Stimulated activated CD4-positive, alpha-beta T cell treated with anti-CD3 and anti-CD28 coated beads, TNF-alpha, amount 100 ng/mL, for 24 hours (primary cell): ENCODE data around the gene PRAME.
A peak's percentile ranks its signal among the peaks of the same experiment; 100 is the strongest.
"Not testable (repeated sequence)": the region's sequence is repeated elsewhere in the genome, so short reads cannot be mapped to it uniquely, and the experiment has no call there.

Experiments
- DNase-seq, 3 experiments: peaks; one replicate each; pipeline ENCODE4 v3.0.0-alpha.2; 2020; ENCODE audit warnings: low read depth in 3 of 3

PRAME gene

DNA sequence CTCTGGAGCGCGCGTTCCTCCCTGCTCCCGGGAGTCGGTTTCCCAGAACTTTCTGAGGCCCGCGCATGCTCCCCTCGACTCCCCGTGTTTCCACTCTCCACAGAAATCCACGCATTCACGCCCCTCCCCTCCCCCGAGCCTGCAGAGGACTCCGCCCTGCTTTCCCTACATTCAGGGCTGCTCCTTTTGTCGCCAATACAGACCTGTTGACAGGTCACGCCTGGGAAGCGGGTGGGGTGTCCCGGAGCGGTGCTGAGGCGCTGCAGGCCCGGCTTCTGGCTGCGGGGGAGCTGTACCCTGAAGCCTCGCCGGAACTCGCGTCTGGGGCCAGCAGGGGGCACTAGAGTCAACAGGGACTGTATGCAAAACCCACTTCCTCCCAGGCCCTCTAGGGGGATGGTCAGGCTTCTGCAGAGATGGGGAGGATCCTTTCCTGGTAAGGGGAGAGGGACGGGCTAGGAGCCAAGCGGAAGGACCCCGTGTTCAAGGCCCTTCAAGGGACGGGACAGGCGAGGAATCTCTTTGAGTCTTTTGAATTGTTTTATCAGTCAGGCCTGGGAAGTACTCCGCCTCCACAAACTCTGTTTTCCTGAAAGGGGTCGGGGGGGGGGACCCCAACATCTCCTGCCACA, at the start of gene PRAME:
TSS of gene PRAME (minus strand) at position 294 of the 632 bp plus-strand sequence. CDS start 2,433 bp downstream, outside the sequence.
- DNase-seq = peak; percentile 48 to 85 (median 56)

GRCh38 chr22:22608022-22608421, 49.0 kb upstream of the PRAME start:
- not testable (repeated sequence) for DNase-seq

GRCh38 chr22:22605074-22605404, 46.0 kb upstream of the PRAME start:
- no peak for DNase-seq

DNA sequence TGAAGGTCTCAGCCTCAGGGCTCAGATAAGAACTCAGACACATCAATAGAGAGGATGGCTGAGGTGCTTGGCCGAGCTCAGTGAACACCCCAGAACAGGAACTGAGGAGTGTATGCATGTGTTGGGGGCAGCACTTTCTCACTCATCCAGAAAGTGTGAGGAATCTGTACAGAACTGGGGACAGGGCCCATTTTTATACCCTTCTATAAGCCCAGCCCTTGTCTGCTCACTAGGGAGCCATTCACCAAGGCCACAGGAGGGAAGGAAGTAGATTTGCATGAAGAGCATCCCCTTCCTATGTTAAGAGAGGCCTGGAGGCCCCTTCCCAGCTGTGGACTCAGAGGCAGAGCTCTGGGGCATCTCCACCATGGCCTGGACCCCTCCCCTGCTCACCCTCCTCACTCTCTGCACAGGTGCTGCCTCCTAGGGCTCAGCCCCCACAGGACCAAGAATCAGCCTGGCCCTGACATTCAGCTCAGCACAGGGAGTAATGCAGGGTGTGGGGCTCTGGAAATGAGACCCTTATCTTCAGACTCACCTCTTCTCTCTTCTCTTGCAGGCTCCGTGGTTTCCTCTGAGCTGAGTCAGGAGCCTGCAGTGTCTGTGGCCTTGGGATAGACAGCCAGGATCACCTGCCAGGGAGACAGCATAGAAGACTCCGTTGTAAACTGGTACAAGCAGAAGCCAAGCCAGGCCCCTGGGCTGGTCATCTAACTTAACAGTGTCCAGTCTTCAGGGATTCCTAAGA, 45.4 kb upstream of the PRAME start:
- no peak for DNase-seq

DNA sequence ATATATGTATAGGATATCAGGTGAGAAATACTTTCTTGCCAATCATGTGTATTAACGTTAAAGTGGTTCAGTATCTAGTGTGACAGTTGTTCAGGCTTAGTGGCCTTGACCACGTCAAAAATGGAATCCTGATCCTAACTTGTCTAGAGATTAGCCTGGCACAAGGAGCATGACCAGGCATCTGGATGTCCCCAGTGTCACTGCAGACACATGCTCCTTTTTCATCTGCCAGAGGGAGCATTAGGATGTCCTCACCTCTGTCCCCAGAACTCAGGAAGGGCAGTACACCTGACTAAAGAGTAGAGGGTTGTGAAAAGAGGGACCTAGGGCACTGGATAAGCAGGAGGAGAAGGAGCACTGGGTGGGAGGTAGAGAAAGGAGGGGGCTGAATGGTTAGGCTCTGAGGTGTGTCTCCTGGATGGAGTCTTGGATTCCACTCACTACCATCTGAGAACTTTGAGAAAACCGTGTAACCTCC, 44.4 kb upstream of the PRAME start:
- DNase-seq = no peak

- DNase-seq = no peak
Observed at GRCh38 chr22:22600531-22601261, 41.6 kb upstream of the PRAME start.

GRCh38 chr22:22599248-22599647, 40.2 kb upstream of the PRAME start:
- no peak for DNase-seq

DNA sequence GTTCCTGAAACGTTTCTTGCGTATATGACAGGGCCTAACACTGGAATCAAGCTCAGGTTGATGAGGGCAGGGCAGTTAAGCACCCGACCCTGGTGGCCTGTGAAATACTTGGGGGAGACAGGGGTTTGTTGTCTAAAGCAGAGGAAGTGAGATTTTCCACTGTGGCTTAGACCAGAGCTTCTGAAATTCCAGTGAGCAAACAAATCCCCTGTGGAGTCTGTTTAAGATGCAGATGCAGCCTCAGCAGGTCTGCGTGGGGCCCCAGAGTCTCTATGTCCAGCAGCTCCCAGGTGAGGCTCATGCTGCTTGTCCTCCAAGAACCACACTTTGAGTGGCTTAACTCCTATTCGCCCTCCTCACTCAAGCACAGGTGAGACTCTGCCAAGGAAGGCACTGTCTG, 39.1 kb upstream of the PRAME start:
- DNase-seq = no peak

DNA sequence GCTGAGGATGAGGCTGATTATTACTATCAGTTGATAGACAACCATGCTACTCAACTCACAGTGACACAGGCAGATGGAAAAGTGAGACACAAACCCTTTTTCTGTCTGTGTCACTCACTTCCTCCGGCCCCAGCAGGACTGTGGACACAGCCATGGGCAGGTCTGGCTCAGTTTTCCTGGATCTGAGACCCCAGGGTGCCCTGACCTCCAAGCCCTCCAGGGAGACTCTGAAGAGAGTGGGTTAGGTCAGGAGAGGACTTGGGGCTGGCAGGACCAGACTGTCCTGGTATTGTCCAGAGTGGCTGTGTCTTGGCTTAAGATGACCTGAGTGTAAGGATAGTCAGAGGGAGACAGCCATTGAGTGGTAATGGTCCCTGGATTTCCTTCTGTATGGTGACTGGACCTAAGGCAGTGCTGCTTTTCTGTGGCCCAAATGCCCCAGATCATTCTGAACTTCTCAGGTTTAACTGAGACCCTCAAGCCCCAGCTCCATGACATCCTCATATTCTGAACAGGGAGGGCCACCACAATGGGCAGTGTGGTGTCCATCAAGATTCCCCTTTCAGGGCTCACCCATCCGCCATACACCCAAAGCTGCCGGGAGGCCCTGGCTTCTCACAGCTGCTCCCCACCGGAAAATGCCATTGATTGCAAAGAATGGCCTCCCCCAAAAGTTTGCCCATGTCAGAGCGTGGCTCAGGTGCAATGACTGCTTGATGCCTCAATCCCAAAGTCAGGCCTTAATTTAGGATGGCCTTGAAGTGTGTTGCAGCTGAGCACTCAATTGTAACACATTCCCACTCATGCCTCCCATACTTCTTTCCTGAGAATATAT, 36.2 kb upstream of the PRAME start:
- no peak for DNase-seq

GRCh38 chr22:22593964-22594656, 35.0 kb upstream of the PRAME start:
- DNase-seq = peak; percentile 27 to 55 (median 31)

GRCh38 chr22:22593250-22593649, 34.2 kb upstream of the PRAME start:
- DNase-seq = no peak

GRCh38 chr22:22591348-22592299, 32.6 kb upstream of the PRAME start:
- DNase-seq = no peak

GRCh38 chr22:22590136-22590891, 31.2 kb upstream of the PRAME start:
- no peak for DNase-seq

DNA sequence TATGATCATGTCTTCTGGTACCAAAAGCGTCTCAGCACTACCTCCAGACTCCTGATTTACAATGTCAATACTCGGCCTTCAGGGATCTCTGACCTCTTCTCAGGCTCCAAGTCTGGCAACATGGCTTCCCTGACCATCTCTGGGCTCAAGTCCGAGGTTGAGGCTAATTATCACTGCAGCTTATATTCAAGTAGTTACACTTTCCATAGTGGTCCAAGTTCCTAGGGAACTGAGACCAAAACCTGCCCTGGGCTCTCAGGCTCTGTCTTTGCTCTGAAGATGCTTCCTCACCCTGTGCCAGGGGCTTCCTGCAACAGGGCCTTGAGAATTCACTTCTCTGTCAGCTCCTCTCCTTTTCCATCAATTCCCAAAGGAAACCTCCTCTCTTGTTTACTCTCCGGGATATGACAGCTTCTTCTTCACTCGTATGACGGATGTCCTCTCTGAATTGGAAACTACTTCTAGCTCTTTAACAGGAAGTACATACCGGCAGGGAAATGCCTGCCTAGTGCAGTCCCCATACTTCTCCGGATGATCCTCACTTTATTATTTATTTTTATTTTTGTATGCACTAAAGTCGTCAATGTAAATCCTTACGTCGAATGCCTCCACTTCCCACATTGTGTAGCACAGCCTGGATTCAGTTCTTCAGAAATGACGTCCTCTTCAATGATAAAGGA, 29.6 kb upstream of the PRAME start:
- DNase-seq = no peak

DNA sequence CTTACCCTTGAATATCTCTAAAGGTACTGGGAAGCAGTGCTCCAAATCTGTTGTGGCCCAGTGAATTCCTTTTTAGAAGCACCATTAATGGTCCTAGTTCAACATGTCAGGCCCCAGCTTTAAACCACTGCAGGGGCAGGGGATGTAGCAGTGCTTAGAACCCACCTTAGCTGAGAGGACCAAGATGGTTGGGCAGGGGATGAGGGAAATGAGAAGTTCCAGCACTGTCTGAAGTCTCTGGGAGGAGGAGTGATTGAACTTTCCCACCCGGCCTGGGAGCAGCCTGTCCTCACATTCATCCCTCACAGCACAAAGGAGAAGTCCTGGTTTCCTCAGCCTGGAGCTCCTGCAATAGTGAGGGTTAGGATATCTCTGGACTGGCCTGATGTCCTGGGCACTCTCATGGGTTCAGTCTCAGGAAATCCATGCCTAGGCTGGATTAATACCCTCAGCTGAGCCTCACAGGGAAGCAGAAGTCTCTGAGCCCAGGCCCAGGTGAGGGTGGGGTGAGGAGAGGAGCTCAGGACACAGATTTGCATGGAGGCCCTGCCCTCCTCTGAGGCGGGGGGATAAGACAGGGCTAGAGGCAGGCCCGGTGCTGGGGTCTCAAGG, 28.6 kb upstream of the PRAME start:
- DNase-seq = no peak

DNA sequence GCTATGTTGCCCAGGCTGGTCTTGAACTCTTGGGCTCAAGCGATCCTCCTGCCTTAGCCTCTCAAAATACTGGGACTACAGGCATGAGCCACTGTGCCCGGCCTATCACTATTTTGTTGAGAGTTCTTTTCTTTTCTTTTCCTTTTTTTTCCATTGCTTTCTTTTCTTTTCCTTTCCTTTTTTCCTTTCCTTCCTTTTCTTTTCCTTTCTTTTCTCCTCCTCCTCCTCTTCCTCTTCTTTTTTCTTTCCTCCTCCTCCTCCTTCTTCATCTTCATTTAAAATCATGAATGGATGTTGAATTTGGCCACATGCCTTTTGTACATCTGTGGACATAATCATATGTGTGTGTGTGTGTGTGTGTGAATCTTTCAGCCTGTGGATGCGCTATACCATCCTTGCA, 25.7 kb upstream of the PRAME start:
- DNase-seq = no peak

- DNase-seq = no peak
Observed at GRCh38 chr22:22583030-22583429, 24.0 kb upstream of the PRAME start.

GRCh38 chr22:22581524-22581923, 22.5 kb upstream of the PRAME start:
- DNase-seq = not testable (repeated sequence)
